Medulla oblongata (tissue), 1 donor: ENCODE measurements around the gene TNFRSF19.
"Not testable (repeated sequence)": the region's sequence is repeated elsewhere in the genome, so short reads cannot be mapped to it uniquely, and the experiment has no call there.

Experiments
- DNase-seq: peaks from one replicate; pipeline ENCODE4 v3.0.0-alpha.2; 2015; ENCODE audit errors: extremely low spot score

Gene TNFRSF19

GRCh38 chr13:23654111-23655110 is 84.2 kb downstream of the TNFRSF19 start:
- DNase-seq, result no peak

- DNase-seq, result no peak
Measured at GRCh38 chr13:23655321-23655720, 85.1 kb downstream of the TNFRSF19 start.

GRCh38 chr13:23656637-23657371 is 86.6 kb downstream of the TNFRSF19 start:
- no peak for DNase-seq

GRCh38 chr13:23658929-23659541 is 88.8 kb downstream of the TNFRSF19 start:
- DNase-seq, result no peak

GRCh38 chr13:23660249-23660648 is 90.0 kb downstream of the TNFRSF19 start:
- DNase-seq, result no peak

GRCh38 chr13:23666582-23666981 is 96.4 kb downstream of the TNFRSF19 start:
- DNase-seq, result no peak

- DNase-seq, result no peak
Measured at GRCh38 chr13:23667750-23668149, 97.5 kb downstream of the TNFRSF19 start.

- DNase-seq, result no peak
Measured at GRCh38 chr13:23668562-23668961, 98.3 kb downstream of the TNFRSF19 start.

GRCh38 chr13:23670793-23671192 is 100.6 kb downstream of the TNFRSF19 start:
- DNase-seq, result no peak

GRCh38 chr13:23671377-23671776 is 101.2 kb downstream of the TNFRSF19 start:
- DNase-seq, result no peak

GRCh38 chr13:23671897-23672296 is 101.7 kb downstream of the TNFRSF19 start:
- no peak for DNase-seq

GRCh38 chr13:23672616-23673015 is 102.4 kb downstream of the TNFRSF19 start:
- no peak for DNase-seq

- peak; percentile 77 for DNase-seq
Measured at GRCh38 chr13:23673354-23673753, 103.1 kb downstream of the TNFRSF19 start.

- no peak for DNase-seq
Measured at GRCh38 chr13:23673867-23674605, 103.8 kb downstream of the TNFRSF19 start.

- DNase-seq, result no peak
Measured at GRCh38 chr13:23674795-23675640, 104.8 kb downstream of the TNFRSF19 start.

GRCh38 chr13:23677679-23678288 is 107.6 kb downstream of the TNFRSF19 start:
- DNase-seq, result not testable (repeated sequence)

- DNase-seq, result no peak
Measured at GRCh38 chr13:23678795-23679194, 108.6 kb downstream of the TNFRSF19 start.

GRCh38 chr13:23679220-23679619 is 109.0 kb downstream of the TNFRSF19 start:
- no peak for DNase-seq

- DNase-seq, result no peak
Measured at GRCh38 chr13:23680845-23681669, 110.8 kb downstream of the TNFRSF19 start.
